Measurements from ENCODE around the gene IFNA10. TPM values are rescaled to one million over a fixed set of nuclear protein-coding genes. Genes with fewer than 3 reads are reported as not detected.
"Not testable (repeated sequence)": the region's sequence is repeated elsewhere in the genome, so short reads cannot be mapped to it uniquely, and the experiment has no call there.

IFNA10 gene
- total and polyA plus RNA-seq, 2 of the 8 experiments (the other 6 are each of a cell fraction or from before 2014, with no cell fraction given) = not detected

- H2BK20ac ChIP-seq (ENCODE audit: low read length); H3K27ac ChIP-seq (ENCODE audit: low read depth, low read length); H3K79me2 ChIP-seq (ENCODE audit: control insufficient read depth in 1 of 2, insufficient read depth in 2 of 2, low read length in 2 of 2); H2BK12ac ChIP-seq (ENCODE audit: low read depth, low read length); H4K91ac ChIP-seq (replicated peaks; ENCODE audit: insufficient read length, low read length); DNase-seq (ENCODE audit: low read depth in 1 of 2, low spot score in 2 of 2); H4K5ac ChIP-seq (ENCODE audit: insufficient read length, low read depth, low read length); H2AFZ ChIP-seq (ENCODE audit: low read length); H3K9me3 ChIP-seq (ENCODE audit: insufficient read depth in 2 of 2, low read depth in 1 of 2, low read length in 1 of 2); H3K4ac ChIP-seq (replicated peaks; ENCODE audit: insufficient read length, low read depth, low read length); FAIRE-seq; H3K56ac ChIP-seq (replicated peaks; ENCODE audit: insufficient read length, low read depth, low read length); H3K14ac ChIP-seq (ENCODE audit: insufficient read length); H3K4me3 ChIP-seq (ENCODE audit: extremely low read depth in 1 of 4, insufficient read depth in 2 of 4, low read depth in 3 of 4, low read length in 4 of 4); H3K4me1 ChIP-seq (replicated peaks in 1 of 4; ENCODE audit: control insufficient read depth in 3 of 4, insufficient read depth in 4 of 4, low read length in 3 of 4); H2BK5ac ChIP-seq (ENCODE audit: low read depth, low read length); H3K9ac ChIP-seq (replicated peaks in 1 of 4; ENCODE audit: extremely low read depth in 1 of 4, low read depth in 3 of 4, low read length in 3 of 4); H2BK15ac ChIP-seq (ENCODE audit: low read length); H4K20me1 ChIP-seq (replicated peaks in 1 of 2; ENCODE audit: control insufficient read depth in 1 of 2, insufficient read depth in 2 of 2, low read length in 2 of 2); H2AK5ac ChIP-seq (ENCODE audit: low read depth, low read length); H3K4me2 ChIP-seq (ENCODE audit: insufficient read depth in 1 of 2, low read depth in 2 of 2, low read length in 2 of 2); H4K8ac ChIP-seq (ENCODE audit: extremely low read depth, insufficient read depth, low read length); H3K36me3 ChIP-seq (ENCODE audit: control insufficient read depth in 2 of 4, insufficient read depth in 4 of 4, low read length in 3 of 4); H3K27me3 ChIP-seq (replicated peaks in 1 of 4; ENCODE audit: control insufficient read depth in 3 of 4, extremely low read depth in 1 of 4, insufficient read depth in 3 of 4, low read length in 3 of 4); H2BK120ac ChIP-seq (replicated peaks; ENCODE audit: low read depth, low read length); H3K23me2 ChIP-seq (ENCODE audit: low read depth, low read length); POLR2A ChIA-PET (ENCODE audit: partially characterized antibody); H3K18ac ChIP-seq (ENCODE audit: extremely low read depth, low read length); H3K23ac ChIP-seq (ENCODE audit: insufficient read length); H3K79me1 ChIP-seq (ENCODE audit: low read depth, low read length): not testable (repeated sequence)
- TF ChIP-seq RAD21 (IDR thresholded peaks at IDR 0.05 in 1 of 2, conservative IDR thresholded peaks at IDR 0.05 in 1 of 2; ENCODE audit: low read depth in 2 of 2, low read length in 2 of 2) = peak; percentile 59 to 70
- peak; percentile 24 to 58 (median 46) for TF ChIP-seq CTCF (IDR thresholded peaks at IDR 0.05; ENCODE audit: control extremely low read depth in 1 of 3, insufficient read depth in 1 of 3, low read depth in 1 of 3, low read length in 3 of 3)
- CTCF ChIA-PET (ENCODE audit: partially characterized antibody) = interaction anchor here (0.6 to 3.5 kb wide), 16 partner anchors 12 to 1281 kb away, joined by 3 to 19 read pairs (median 4); partner anchors contain the start of gene IFNA7
- WGBS, 2 experiments (ENCODE audit: extremely low coverage in 1 of 2, insufficient coverage in 1 of 2, insufficient read length in 1 of 2, insufficient replicate concordance in 2 of 2, low coverage in 1 of 2, low lambda C conversion rate in 2 of 2, missing lambda C conversion rate in 1 of 2) = 42% methylated on average over 4 of the region's 5 CpGs; no CpG with 5 or more reads in 1 of the 2 experiments
Measured at GRCh38 chr9:21213411-21214326, 6.7 kb upstream of the IFNA10 start.

Data from H1 (cell line).